ENCODE data around the gene TM9SF2.

Gene TM9SF2

GRCh38 chr13:99506634-99507033 is 5.4 kb downstream of the TM9SF2 start:
- Histone ChIP-seq H3K4me1 (ENCODE audit: insufficient read depth, low read length, severe bottlenecking) (peaks cover 61% of the 10 kb centered on the region), H3K9me3 (ENCODE audit: low read length) (peaks cover 16% of the 10 kb centered on the region), H3F3A (ENCODE audit: insufficient read depth, low read length) (no peaks in the 10 kb centered on the region), H3K4me3 (ENCODE audit: low read depth, low read length, poor library complexity, severe bottlenecking) (no peak overlapping the region), H3K9ac (ENCODE audit: low read length) (no peak overlapping the region), H2AFZ (ENCODE audit: low read length) (no peak overlapping the region), H3K9me2 (ENCODE audit: low read depth, low read length) (no peaks in the 10 kb centered on the region), H3K36me3 (ENCODE audit: insufficient read depth, low read length) (peaks cover 48% of the 10 kb centered on the region), H3K27me3 (ENCODE audit: insufficient read depth, low read length) (no peaks in the 10 kb centered on the region), H4K20me1 (ENCODE audit: insufficient read depth, low read length) (no peaks in the 10 kb centered on the region; the same call in 1 of the 2 replicates), H3K79me2 (ENCODE audit: insufficient read depth, low read length) (peaks cover 98% of the 10 kb centered on the region), H3K27ac (ENCODE audit: low read depth, low read length, poor library complexity, severe bottlenecking) (peak overlapping the region; percentile 36), H3K4me2 (ENCODE audit: low read length) (peak overlapping the region; percentile 80)
- no peak for TF ChIP-seq EZH2 (IDR thresholded peaks at IDR 0.05; ENCODE audit: borderline replicate concordance, low read length)
- TF ChIP-seq, protein P1, sequence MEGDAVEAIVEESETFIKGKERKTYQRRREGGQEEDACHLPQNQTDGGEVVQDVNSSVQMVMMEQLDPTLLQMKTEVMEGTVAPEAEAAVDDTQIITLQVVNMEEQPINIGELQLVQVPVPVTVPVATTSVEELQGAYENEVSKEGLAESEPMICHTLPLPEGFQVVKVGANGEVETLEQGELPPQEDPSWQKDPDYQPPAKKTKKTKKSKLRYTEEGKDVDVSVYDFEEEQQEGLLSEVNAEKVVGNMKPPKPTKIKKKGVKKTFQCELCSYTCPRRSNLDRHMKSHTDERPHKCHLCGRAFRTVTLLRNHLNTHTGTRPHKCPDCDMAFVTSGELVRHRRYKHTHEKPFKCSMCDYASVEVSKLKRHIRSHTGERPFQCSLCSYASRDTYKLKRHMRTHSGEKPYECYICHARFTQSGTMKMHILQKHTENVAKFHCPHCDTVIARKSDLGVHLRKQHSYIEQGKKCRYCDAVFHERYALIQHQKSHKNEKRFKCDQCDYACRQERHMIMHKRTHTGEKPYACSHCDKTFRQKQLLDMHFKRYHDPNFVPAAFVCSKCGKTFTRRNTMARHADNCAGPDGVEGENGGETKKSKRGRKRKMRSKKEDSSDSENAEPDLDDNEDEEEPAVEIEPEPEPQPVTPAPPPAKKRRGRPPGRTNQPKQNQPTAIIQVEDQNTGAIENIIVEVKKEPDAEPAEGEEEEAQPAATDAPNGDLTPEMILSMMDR (IDR thresholded peaks at IDR 0.05; ENCODE audit: low read length): no peak

DNA sequence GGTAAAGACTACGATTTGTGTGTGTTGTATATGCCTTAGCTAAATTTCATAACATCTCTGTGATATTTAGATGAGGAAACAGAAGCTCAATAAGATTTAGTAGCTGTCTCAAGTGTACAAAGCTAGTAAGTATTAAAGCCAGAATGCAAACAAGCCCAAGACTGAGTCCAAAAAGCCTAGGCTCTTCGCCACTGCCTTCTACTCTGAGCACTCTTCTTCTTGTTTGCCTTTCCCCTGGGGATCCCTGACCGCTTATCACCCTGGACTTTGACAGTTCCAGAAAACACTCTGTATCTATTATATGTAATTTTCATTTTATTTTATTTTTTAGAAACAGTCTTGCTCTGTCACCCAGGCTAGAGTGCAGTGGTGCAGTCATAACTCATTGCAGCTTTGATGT is 5.8 kb downstream of the TM9SF2 start:
- Histone ChIP-seq H4K20me1 (ENCODE audit: insufficient read depth, low read length) (no peaks in the 10 kb centered on the region; the same call in 1 of the 2 replicates), H3K4me2 (ENCODE audit: low read length) (peak overlapping the region; percentile 80; the same call in 1 of the 2 replicates), H3F3A (ENCODE audit: insufficient read depth, low read length) (no peaks in the 10 kb centered on the region), H3K9me2 (ENCODE audit: low read depth, low read length) (no peaks in the 10 kb centered on the region), H3K4me3 (ENCODE audit: low read depth, low read length, poor library complexity, severe bottlenecking) (no peak overlapping the region), H3K9ac (ENCODE audit: low read length) (no peak overlapping the region), H3K79me2 (ENCODE audit: insufficient read depth, low read length) (peaks cover 98% of the 10 kb centered on the region), H3K4me1 (ENCODE audit: insufficient read depth, low read length, severe bottlenecking) (peaks cover 61% of the 10 kb centered on the region), H3K27ac (ENCODE audit: low read depth, low read length, poor library complexity, severe bottlenecking) (peak overlapping the region; percentile 36), H3K36me3 (ENCODE audit: insufficient read depth, low read length) (peaks cover 48% of the 10 kb centered on the region), H3K27me3 (ENCODE audit: insufficient read depth, low read length) (no peaks in the 10 kb centered on the region), H2AFZ (ENCODE audit: low read length) (no peak overlapping the region), H3K9me3 (ENCODE audit: low read length) (peaks cover 16% of the 10 kb centered on the region)
- TF ChIP-seq, protein P1 (IDR thresholded peaks at IDR 0.05; ENCODE audit: low read length): no peak
- no peak for TF ChIP-seq EZH2 (IDR thresholded peaks at IDR 0.05; ENCODE audit: borderline replicate concordance, low read length)

- Histone ChIP-seq H3K9ac (ENCODE audit: low read length) (no peak overlapping the region), H3K9me3 (ENCODE audit: low read length) (peaks cover 16% of the 10 kb centered on the region), H3K9me2 (ENCODE audit: low read depth, low read length) (no peaks in the 10 kb centered on the region), H3K27ac (ENCODE audit: low read depth, low read length, poor library complexity, severe bottlenecking) (no peak overlapping the region), H3K4me3 (ENCODE audit: low read depth, low read length, poor library complexity, severe bottlenecking) (no peak overlapping the region), H3K79me2 (ENCODE audit: insufficient read depth, low read length) (peaks cover 98% of the 10 kb centered on the region), H3K4me2 (ENCODE audit: low read length) (no peak overlapping the region), H3K27me3 (ENCODE audit: insufficient read depth, low read length) (no peaks in the 10 kb centered on the region), H3K36me3 (ENCODE audit: insufficient read depth, low read length) (peaks cover 48% of the 10 kb centered on the region), H3F3A (ENCODE audit: insufficient read depth, low read length) (no peaks in the 10 kb centered on the region), H3K4me1 (ENCODE audit: insufficient read depth, low read length, severe bottlenecking) (peaks cover 56% of the 10 kb centered on the region), H4K20me1 (ENCODE audit: insufficient read depth, low read length) (no peaks in the 10 kb centered on the region; the same call in 1 of the 2 replicates), H2AFZ (ENCODE audit: low read length) (no peak overlapping the region)
- no peak for TF ChIP-seq EZH2 (IDR thresholded peaks at IDR 0.05; ENCODE audit: borderline replicate concordance, low read length)
- TF ChIP-seq, protein P1 (IDR thresholded peaks at IDR 0.05; ENCODE audit: low read length): no peak
Observed at GRCh38 chr13:99507551-99507950, 6.3 kb downstream of the TM9SF2 start.

Measured in OCI-LY1 (cell line).